ENCODE results near the gene EEF1AKMT4.
"Not testable (repeated sequence)": the region's sequence is repeated elsewhere in the genome, so short reads cannot be mapped to it uniquely, and the experiment has no call there.

EEF1AKMT4 gene

DNA sequence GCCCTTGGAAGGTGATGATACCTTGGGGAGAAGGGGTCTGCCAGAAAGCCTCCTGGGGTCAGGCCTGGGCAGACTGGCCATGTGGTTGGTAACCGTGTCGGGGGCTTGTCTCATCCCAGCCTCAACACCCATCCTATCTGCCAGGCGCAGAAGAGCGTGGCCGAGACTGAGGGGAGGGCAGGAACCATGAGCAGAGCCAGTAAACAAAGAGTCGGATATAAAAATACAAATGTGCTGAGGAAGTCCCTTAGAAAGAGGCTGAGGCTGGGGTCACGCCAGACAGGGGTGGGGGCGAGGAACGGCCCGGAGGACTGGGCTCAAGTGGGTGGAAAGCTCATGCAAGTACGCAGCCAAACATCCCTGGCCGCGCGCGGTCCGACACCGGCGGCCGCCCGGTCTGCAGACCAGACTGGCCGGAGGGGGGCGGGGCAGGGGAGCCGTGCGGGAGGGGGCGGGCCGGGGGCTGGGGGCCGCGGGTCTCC, 10.0 kb downstream of the EEF1AKMT4 start:
- TF ChIP-seq, protein P1, sequence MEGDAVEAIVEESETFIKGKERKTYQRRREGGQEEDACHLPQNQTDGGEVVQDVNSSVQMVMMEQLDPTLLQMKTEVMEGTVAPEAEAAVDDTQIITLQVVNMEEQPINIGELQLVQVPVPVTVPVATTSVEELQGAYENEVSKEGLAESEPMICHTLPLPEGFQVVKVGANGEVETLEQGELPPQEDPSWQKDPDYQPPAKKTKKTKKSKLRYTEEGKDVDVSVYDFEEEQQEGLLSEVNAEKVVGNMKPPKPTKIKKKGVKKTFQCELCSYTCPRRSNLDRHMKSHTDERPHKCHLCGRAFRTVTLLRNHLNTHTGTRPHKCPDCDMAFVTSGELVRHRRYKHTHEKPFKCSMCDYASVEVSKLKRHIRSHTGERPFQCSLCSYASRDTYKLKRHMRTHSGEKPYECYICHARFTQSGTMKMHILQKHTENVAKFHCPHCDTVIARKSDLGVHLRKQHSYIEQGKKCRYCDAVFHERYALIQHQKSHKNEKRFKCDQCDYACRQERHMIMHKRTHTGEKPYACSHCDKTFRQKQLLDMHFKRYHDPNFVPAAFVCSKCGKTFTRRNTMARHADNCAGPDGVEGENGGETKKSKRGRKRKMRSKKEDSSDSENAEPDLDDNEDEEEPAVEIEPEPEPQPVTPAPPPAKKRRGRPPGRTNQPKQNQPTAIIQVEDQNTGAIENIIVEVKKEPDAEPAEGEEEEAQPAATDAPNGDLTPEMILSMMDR (IDR thresholded peaks at IDR 0.05; ENCODE audit: low read depth, low read length, missing control alignments): no peak
- H3K4me3 ChIP-seq (replicated peaks; ENCODE audit: low read depth, low read length): no peak overlapping the region
- DNase-seq (ENCODE audit: extremely low read depth, low read depth): no peak

DNA sequence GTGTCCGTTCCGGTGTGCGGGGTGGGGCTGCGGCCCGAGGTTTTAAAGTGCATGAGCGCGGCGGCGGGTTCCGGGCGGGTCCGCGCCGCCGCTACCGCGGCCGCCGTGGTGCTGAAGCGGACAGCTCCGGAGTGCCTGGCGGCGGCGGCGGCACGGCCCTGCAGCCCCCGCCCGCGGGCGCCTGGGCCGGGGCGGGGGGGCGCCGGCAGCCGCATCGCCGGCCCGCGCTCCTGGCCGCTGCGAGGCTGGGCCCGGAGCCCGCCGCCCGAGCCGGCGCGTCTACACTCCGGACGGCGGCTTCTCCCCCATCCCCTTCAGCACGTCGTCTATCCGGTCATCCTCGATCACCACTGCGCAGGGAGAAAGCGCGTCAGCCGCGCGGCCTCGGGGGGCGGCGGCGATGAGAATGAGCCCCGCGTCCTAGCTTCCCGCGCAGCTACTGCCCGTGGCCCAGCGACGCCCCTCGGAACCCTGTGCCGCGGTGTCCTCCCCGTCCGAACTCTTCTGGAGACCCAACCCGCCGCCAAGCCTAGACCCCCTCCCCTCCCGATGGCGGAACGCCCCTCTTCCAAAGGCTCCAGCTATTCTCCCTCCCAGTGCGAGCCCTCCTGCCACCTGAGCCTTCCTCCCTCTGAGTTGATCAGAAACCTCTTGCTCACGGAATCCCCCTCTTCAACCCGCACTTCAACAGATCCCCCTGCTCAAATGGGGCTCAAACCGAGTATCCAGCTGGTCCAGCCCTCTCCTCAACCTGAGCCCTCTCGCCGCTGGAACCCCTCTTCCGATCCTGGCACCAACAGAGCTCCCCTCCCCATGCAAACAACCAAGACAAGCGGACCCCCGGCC, 10.6 kb downstream of the EEF1AKMT4 start:
- no peak for DNase-seq (ENCODE audit: extremely low read depth, low read depth)
- H3K4me3 ChIP-seq (replicated peaks; ENCODE audit: low read depth, low read length): peak overlapping the region; percentile 32
- TF ChIP-seq, protein P1 (IDR thresholded peaks at IDR 0.05; ENCODE audit: low read depth, low read length, missing control alignments): no peak

DNA sequence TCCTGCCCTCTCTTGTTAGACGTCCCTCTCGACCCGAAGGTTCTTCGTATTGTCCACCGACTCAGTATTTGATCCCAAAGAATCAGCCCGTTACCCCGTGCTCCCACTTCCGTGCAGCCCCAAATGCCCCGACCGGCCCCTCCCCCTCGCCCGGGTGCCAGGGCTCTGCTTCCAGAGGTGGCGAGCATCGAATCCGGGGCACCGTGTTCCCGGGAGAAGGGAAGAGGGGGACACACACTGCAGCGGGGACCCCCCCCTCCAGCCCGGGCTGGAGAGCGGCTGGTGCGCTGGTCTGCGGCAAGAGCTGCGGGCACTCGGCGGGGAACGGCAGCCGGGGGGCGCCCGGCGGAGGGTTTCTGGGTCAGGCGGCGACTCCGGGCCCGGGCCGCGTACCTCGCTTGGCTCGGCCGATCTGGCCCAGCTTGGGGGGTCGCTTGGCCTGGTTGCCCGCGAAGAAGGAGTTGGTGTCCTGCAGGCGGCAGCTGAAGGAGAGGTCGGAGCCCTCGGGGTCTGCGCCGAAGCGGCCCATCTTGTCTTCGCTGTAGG, 11.3 kb downstream of the EEF1AKMT4 start:
- TF ChIP-seq, protein P1 (IDR thresholded peaks at IDR 0.05; ENCODE audit: low read depth, low read length, missing control alignments): no peak
- DNase-seq (ENCODE audit: extremely low read depth, low read depth): no peak
- H3K4me3 ChIP-seq (replicated peaks; ENCODE audit: low read depth, low read length): peak overlapping the region; percentile 32

DNA sequence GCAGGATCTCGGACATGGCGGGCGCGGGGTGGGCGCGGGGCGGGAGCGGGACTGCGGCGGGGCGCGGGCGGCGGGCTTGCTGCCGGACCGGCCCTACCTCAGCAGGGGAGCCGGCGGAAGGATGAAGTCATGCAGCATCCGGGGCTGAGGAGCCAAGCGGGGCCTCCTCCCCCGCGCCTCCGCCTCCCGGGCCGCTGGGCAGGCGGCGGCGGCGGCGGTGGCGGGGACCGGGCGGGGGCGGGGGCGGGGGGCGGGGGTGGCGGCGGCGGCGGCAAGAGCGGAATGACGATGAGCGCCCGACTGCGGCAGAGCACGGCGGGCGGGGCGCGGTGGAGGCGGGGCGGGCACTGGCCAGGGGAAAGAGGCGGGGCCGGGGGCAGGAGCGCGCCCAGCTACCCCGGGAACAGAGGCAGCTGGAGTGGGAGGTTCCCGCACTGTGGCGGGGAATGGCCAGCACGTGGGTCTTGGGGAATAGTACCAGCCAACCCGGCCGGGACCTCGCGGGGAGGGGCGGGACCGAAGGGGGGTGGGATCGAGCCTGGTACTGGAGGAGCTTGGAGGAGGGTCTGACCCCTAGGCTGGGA, 11.9 kb downstream of the EEF1AKMT4 start, which contains the start of gene CAMK2N2:
Gene CAMK2N2 (minus strand): TSS at position 284 of the 584 bp plus-strand sequence. CDS start 268 bp downstream, at position 16.
- TF ChIP-seq, protein P1 (IDR thresholded peaks at IDR 0.05; ENCODE audit: low read depth, low read length, missing control alignments): no peak
- peak within 1 kb of the TSS; percentile 36 for H3K4me3 ChIP-seq (replicated peaks; ENCODE audit: low read depth, low read length)
- DNase-seq (ENCODE audit: extremely low read depth, low read depth): no peak

DNA sequence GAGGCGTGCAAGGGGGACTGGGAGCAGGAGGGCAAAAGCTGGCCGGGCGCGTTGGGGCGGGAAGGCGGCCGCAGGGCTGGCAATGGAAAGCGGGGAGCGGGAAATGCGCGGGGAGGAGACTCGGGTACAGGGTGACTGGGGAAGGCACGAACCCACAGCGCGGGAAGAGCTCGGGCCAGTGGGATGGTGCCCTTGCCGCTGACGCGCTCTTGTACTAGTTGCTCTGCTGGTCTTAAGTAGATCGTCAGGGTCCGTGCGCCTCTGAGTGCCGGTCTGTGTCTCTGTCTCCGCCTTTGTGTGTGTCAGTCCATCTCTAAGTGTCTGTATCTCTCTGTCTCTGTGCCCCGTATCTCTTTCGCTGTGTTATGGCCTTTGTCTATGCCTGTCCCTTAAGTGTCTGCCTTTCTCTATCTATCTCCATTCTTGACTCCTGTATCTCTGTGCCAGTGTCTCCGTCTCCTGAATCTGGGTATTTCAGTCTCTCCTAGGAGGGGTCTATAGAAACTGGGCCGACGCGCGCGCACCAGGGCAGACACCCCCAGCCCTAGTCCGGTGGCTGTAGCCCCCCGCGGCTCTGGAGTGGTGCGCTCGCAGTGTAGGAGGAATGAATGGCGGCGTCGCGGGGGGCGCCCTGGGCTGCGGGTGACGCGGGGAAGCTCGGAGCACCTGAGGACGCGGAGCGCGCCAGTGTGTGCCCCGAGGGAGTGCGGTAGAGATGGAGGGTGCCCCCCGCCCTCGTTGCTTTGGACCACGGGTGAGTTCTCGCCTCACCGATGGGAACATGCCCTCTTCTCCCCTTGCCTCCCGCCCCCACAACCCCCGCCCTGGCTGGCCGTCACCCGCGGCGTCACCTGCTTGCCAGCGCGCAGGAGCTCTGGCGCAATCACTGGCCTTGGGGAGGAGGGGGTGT, 12.6 kb downstream of the EEF1AKMT4 start:
- peak overlapping the region; percentile 36 for H3K4me3 ChIP-seq (replicated peaks; ENCODE audit: low read depth, low read length)
- no peak for DNase-seq (ENCODE audit: extremely low read depth, low read depth)
- TF ChIP-seq, protein P1 (IDR thresholded peaks at IDR 0.05; ENCODE audit: low read depth, low read length, missing control alignments): no peak

DNA sequence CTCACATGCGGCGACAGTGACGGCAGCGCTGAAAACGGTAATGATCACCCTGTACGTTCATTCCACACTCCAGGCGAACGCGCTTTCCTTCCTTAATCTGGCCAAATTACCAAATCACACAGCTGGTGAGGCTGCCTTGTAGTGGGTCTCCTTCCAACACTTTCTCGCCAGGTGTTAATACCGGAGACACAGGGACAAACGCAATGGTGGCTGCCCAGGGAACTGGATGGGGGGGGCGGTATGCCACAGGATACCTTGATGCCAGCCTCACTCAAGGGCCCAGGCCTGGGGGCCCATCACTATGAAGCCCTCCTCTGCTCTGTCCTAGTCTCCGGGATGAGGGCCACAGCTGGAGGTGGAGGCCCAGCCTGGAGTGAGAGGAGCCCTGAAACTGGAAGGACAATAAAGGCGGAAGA, 13.3 kb downstream of the EEF1AKMT4 start:
- DNase-seq (ENCODE audit: extremely low read depth, low read depth): no peak
- TF ChIP-seq, protein P1 (IDR thresholded peaks at IDR 0.05; ENCODE audit: low read depth, low read length, missing control alignments): no peak
- no peak overlapping the region for H3K4me3 ChIP-seq (replicated peaks; ENCODE audit: low read depth, low read length)

DNA sequence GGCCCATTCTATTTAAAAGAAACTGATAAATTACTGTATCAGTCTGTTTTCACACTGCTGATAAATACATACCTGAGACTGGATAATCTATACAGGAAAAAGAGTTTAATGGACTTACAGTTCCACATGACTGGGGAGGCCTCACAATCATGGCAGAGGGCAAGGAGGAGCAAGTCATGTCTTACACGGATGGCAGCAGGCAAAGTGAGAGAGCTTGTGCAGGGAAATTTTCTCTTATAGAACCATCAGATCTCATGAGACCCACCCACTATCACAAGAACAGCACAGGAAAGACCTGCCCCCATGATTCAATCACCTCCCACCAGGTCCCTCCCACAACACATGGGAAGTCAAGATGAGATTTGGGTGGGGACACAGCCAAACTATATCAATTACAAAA, 17.8 kb downstream of the EEF1AKMT4 start:
- not testable (repeated sequence) for H3K4me3 ChIP-seq (replicated peaks; ENCODE audit: low read depth, low read length); DNase-seq (ENCODE audit: extremely low read depth, low read depth)

Data from HFF-Myc (cell line).